Measurements from ENCODE around the gene AKAP9.
A peak's percentile ranks its signal among the peaks of the same experiment; 100 is the strongest.
"Not testable (repeated sequence)": the region's sequence is repeated elsewhere in the genome, so short reads cannot be mapped to it uniquely, and the experiment has no call there.

The AKAP9 gene

DNA sequence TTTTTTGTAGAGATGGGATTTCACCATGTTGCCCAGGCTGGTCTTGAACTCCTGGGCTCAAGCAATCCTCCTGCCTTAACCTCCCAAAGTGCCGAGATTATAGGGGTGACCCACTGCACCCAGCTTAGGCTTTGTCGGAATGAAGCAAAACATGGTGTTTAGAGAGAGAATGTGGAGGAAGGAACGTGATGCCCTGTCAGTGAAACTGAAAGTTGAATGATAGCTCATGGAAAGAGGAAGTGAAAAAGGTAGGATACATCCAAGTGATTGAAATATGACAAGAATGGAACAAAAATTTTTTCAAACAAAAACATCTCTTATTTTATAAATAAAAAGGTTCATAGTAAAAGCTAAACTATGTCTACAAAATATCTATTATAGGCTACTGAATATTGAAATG is 5.9 kb downstream of the AKAP9 start:
- DNase-seq, result no peak

DNA sequence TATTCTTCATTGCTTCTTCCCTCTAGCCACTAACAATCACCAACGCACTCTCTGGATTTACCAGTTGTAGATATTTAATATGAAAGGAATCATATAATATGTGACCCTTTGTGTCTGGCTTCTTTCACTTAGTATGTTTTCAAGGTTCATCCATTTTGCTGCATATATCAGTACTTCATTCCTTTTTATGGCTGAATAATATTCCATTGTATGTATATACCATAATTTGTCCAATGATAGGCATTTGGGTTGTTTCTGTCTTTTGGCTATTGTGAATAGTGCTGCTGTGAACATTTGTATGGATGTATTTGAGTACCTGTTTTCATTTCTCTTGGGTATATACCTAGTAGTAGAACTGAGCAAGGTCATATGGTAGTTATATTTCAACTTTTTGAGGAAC is 7.3 kb downstream of the AKAP9 start:
- DNase-seq, result no peak

- DNase-seq, result no peak
These were observed 8.8 kb downstream of the AKAP9 start for GRCh38 chr7:91949221-91950009.

GRCh38 chr7:91953618-91954017 is 13.0 kb downstream of the AKAP9 start:
- peak; percentile 66 for DNase-seq

GRCh38 chr7:91956464-91956863 is 15.8 kb downstream of the AKAP9 start:
- not testable (repeated sequence) for DNase-seq

DNA sequence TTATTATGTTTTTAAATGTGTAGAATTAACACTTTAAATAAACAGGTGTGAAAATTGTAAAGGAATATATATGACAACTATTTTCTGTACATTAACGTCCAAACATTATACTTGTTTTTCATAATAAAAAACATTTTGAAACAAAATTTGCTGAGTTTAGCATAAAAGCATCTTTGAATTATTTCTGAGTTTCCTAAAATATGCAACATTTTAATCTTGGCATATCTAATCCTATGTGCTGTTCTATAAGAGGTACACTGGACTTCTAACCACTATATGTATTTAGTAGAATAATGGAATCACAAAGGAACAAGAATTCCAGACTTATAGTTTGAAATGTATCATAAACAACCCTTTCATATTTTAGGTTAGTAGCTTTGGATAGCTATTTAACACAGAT is 16.6 kb downstream of the AKAP9 start:
- no peak for DNase-seq

GRCh38 chr7:91957823-91958222 is 17.2 kb downstream of the AKAP9 start:
- DNase-seq, result peak; percentile 55

DNA sequence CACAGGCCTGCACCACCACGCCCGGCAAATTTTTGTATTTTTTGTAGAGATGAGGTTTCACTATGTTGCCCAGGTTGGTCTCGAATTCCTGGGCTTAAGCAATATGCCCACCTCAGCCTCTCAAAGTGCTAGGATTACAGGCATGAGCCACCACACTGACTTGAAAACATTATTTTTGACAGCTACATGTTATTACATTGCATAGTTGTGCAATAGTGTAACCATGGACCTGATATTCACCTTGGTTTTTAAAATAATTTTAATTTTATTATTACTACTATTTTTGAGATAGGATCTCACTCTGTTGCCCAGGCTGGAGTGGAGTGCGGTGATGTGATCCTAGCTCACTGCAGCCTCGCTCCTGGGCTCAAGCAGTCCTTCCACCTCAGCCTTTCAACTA is 18.4 kb downstream of the AKAP9 start:
- DNase-seq, result no peak

GRCh38 chr7:91961816-91962215 is 21.2 kb downstream of the AKAP9 start:
- no peak for DNase-seq

- no peak for DNase-seq
These were observed 21.8 kb downstream of the AKAP9 start for GRCh38 chr7:91962419-91962818.

DNA sequence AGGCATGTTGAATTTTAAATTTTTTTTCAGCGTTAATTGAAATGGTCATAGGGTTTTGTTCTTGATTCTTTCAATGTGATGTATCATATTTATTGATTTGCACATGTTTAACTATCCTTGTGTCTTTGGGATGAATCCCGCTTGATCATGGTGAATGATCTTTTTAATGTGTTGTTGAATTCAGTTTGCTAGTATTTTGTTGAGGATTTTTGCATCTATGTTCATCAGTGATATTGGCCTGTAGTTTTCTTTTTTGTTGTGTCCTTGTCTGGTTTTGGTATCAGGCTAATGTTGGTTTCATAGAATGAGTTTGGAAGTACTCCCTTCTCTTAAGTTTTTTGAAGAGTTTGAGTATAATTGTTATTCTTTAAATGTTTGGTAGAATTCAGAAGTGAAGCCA is 26.9 kb downstream of the AKAP9 start:
- not testable (repeated sequence) for DNase-seq

GRCh38 chr7:91973639-91974038 is 33.0 kb downstream of the AKAP9 start:
- no peak for DNase-seq

GRCh38 chr7:91974066-91974465 is 33.4 kb downstream of the AKAP9 start:
- no peak for DNase-seq

DNA sequence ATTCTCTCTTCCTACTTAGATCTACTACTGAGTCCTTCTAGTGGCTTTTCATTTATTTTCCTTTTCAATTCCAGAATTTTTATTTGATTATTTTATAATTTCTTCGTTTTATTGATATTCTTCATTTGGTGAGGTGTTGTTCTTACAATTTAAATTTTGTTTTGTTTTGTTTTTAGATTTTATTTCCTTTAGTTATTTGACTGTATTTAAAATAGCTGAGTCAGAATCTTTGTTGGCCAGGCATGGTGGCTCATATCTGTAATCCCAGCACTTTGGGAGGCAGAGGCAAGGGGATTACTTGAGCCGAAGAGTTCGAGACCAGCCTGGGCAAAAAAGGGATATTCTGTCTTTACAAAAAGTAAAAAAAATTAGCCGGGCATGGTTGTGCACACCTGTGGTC is 36.1 kb downstream of the AKAP9 start:
- DNase-seq, result no peak

DNA sequence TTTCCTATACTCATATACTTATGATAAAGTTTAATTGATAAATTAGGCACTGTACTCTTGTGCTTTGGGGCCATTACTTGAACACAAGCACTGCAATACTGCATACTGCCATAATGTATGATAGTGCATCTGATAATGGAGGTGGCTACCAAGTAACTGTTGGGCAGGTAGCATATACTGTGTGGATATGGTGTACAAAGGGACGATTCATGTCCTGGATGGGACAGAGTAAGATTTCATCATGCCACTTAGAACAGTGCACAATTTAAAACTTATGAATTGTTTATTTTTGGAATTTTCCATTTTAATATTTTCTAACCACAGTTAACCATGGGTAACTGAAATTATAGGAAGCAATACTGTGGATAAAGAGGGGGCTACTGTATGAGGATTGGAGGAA is 38.9 kb downstream of the AKAP9 start:
- no peak for DNase-seq

GRCh38 chr7:91982352-91982751 is 41.7 kb downstream of the AKAP9 start:
- DNase-seq, result not testable (repeated sequence)

DNA sequence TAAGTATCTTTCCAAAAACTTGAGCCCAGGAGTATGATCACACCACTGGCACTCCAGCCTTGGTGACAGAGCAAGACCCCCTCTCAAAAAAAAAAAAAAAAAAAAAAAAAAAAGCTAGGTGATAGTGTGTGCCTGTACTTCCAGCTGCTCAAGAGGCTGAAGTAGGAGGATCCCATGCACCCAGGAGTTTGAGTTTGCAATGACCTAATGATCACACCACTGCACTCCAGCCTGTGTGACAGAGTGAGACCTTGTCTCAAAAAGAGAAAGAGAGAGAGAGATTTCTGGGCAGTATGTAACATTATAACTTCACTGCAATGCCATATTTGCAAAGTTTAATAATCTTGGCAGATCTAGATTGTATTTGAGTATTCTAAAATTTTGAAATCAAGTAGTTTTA is 47.6 kb downstream of the AKAP9 start:
- no peak for DNase-seq

DNA sequence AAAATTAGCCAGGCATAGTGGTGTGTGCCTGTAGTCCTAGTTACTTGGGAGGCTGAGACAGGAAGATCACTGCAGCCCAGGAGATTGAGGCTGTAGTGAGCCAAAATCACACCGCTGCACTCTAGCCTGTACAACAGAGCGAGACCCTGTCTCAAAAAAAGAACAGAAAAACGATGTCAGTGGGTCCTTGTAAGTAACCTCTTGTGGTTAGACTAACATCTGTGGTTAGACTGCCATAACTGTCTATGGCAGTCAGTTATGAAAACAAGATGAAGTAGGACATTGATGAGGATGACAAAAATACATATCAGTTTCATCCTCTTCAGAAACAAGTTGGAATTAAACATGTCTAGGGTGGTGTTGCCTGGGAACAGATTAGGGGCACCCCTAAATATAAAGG is 53.3 kb downstream of the AKAP9 start:
- no peak for DNase-seq

- no peak for DNase-seq
These were observed 54.9 kb downstream of the AKAP9 start for GRCh38 chr7:91995391-91996105.

GRCh38 chr7:91999631-92000565 is 59.2 kb downstream of the AKAP9 start:
- DNase-seq, result no peak

DNA sequence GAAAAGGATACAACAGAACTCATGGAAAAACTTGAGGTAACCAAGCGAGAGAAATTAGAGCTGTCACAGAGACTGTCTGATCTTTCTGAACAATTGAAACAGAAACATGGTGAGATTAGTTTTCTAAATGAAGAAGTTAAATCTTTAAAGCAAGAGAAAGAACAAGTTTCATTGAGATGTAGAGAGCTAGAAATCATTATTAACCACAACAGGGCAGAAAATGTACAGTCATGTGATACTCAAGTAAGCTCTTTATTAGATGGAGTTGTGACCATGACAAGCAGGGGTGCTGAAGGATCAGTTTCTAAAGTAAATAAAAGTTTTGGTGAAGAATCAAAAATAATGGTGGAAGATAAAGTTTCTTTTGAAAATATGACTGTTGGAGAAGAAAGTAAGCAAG is 62.1 kb downstream of the AKAP9 start:
- no peak for DNase-seq

- DNase-seq, result no peak
These were observed 65.4 kb downstream of the AKAP9 start for GRCh38 chr7:92006046-92006445.

DNA sequence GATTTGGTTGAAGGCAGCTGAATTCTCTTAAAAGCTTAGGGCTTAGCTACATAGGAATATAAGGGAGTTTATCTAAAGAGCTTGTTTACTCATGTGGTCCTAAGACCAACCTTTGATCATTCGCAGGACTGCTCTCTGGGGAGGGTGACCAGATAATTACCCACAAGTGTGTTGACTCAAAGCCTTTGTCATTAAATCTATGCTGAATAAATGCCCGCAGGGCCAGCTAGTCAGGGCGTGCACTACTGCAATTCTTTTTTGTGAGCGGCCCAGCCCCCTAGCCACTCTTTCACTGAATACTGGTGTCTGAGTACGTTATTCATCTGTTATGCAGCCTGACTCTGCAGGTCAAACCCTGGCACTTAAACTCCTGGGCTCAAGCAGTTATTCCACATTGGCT is 69.6 kb downstream of the AKAP9 start:
- DNase-seq, result no peak

All from NCI-H82 (cell line).